Erythroblast (primary cell): ENCODE results near the gene ADAMTS2.

Experiments used
- GATA1 ChIP-seq: IDR thresholded peaks from 2 replicates; pipeline ENCODE4 v1.6.1; 2011; ENCODE audit warnings: low read depth, mild to moderate bottlenecking, control low read depth, low read length, moderate library complexity
- POLR2A ChIP-seq: IDR thresholded peaks from 2 replicates; pipeline ENCODE4 v1.6.1; 2011; ENCODE audit warnings: mild to moderate bottlenecking, low read length

DNA sequence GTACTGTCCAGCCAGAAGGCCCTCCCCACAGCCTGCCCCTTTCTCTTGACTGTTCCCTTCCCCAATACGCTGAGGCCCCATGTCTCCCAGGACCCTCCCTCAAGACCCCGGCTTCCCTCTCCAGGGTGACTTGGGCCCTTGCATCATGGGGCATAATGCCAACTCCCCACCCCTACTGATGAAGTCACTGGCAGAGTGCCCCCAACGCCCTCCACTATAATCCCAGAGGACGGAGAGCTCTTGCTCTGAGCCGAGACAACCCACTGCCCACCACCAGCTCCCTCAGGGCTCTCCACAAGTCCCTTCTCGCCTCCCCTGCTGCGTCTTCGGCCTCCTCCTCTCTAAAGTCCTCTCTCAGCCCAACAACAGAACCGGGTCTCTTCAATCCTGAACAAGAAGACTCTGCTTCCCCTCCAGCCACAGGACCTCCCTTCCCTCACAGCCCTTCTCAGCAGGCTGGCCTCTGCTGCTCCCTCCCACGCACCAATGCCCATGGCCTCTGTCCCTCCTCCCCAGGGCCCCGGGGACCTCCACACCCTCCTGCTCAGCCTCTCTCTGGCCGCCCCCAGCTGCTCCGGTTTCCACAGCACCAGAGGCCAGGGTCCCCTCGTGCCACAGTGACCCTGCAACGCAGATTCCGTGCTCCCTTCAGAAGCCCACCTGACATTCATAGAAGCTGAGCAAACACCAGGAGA lies 47.6 kb downstream of the ADAMTS2 start:
- TF ChIP-seq POLR2A, result no peak
- no peak for TF ChIP-seq GATA1
